PFSK-1 (cell line): ENCODE data around the gene MYBL2.

Experiments
- POLR2AphosphoS5 ChIP-seq: IDR thresholded peaks from 2 replicates; pipeline ENCODE4 v1.6.1; 2012; ENCODE audit warnings: low read depth, mild to moderate bottlenecking, control low read depth, low read length, moderate library complexity
- REST ChIP-seq, 2 experiments: IDR thresholded peaks; 2 replicates each; pipeline versions ENCODE4 v1.6.1 to v1.8.0; 2011 to 2012; ENCODE audit warnings: low read depth in 2 of 2, low read length in 2 of 2, control low read depth in 1 of 2, inconsistent platforms in 1 of 2, mild to moderate bottlenecking in 1 of 2, moderate library complexity in 1 of 2; ENCODE audit not compliant: insufficient read depth in 1 of 2
- SIN3A ChIP-seq: IDR thresholded peaks from 2 replicates; pipeline ENCODE4 v1.6.1; 2012; ENCODE audit warnings: mild to moderate bottlenecking, low read length, moderate library complexity, borderline replicate concordance; ENCODE audit not compliant: insufficient read depth
- TAF1 ChIP-seq: IDR thresholded peaks from 2 replicates; pipeline ENCODE4 v1.6.1; 2012; ENCODE audit warnings: low read length, control low read depth, borderline replicate concordance; ENCODE audit not compliant: insufficient read depth

GRCh38 chr20:43722153-43722505 is 55.2 kb downstream of the MYBL2 start:
- TF ChIP-seq TAF1 = no peak
- TF ChIP-seq SIN3A = no peak
- no peak for TF ChIP-seq POLR2AphosphoS5
- no peak for TF ChIP-seq REST (IDR thresholded peaks at IDR 0.05; ENCODE audit: insufficient read depth in 1 of 2, low read depth in 2 of 2, low read length in 2 of 2)
